Erythroblast (primary cell): ENCODE results near the gene WWP2.
"Not testable (repeated sequence)": the region's sequence is repeated elsewhere in the genome, so short reads cannot be mapped to it uniquely, and the experiment has no call there.

ENCODE experiments used
- DNase-seq, 2 experiments: peaks; one replicate each; lab custom pipeline; 2025; lab: John Stamatoyannopoulos, UW
- GATA1 ChIP-seq: IDR thresholded peaks from 2 replicates; pipeline ENCODE4 v1.6.1; 2011; ENCODE audit warnings: low read depth, mild to moderate bottlenecking, control low read depth, low read length, moderate library complexity
- POLR2A ChIP-seq: IDR thresholded peaks from 2 replicates; pipeline ENCODE4 v1.6.1; 2011; ENCODE audit warnings: mild to moderate bottlenecking, low read length

Gene WWP2

GRCh38 chr16:69938981-69939820 is 177.1 kb downstream of the WWP2 start:
- DNase-seq: no peak
- TF ChIP-seq GATA1 (no peak), POLR2A (no peak)

GRCh38 chr16:69939821-69940585 is 177.9 kb downstream of the WWP2 start:
- no peak for DNase-seq
- no peak for TF ChIP-seq POLR2A
- no peak for TF ChIP-seq GATA1

GRCh38 chr16:69940676-69941075 is 178.5 kb downstream of the WWP2 start:
- TF ChIP-seq POLR2A (no peak), GATA1 (no peak)
- no peak for DNase-seq

- DNase-seq: no peak
- TF ChIP-seq POLR2A (no peak), GATA1 (no peak)
Measured at GRCh38 chr16:69941251-69942098, 179.3 kb downstream of the WWP2 start.

- TF ChIP-seq POLR2A: no peak
- no peak for TF ChIP-seq GATA1
- DNase-seq: no peak
Measured at GRCh38 chr16:69942099-69942491, 180.0 kb downstream of the WWP2 start.

- no peak for TF ChIP-seq GATA1
- TF ChIP-seq POLR2A: no peak
- DNase-seq: no peak
Measured at GRCh38 chr16:69942627-69943170, 180.6 kb downstream of the WWP2 start.

- DNase-seq: not testable (repeated sequence)
Measured at GRCh38 chr16:69943241-69944036, 181.3 kb downstream of the WWP2 start.

GRCh38 chr16:69950411-69950810 is 188.3 kb downstream of the WWP2 start:
- not testable (repeated sequence) for DNase-seq

- DNase-seq: not testable (repeated sequence)
Measured at GRCh38 chr16:69951017-69951671, 189.0 kb downstream of the WWP2 start, which contains the start of gene CLEC18A. TSS of gene CLEC18A (plus strand) at chr16:69951334. CDS start at chr16:69951367, 33 bp downstream.

- not testable (repeated sequence) for DNase-seq
Measured at GRCh38 chr16:69951672-69952031, 189.5 kb downstream of the WWP2 start.

GRCh38 chr16:69952116-69952515 is 190.0 kb downstream of the WWP2 start:
- not testable (repeated sequence) for DNase-seq

GRCh38 chr16:69952572-69953355 is 190.6 kb downstream of the WWP2 start:
- DNase-seq: not testable (repeated sequence)

GRCh38 chr16:69954241-69954640 is 192.1 kb downstream of the WWP2 start:
- not testable (repeated sequence) for DNase-seq

- DNase-seq: not testable (repeated sequence)
Measured at GRCh38 chr16:69963312-69963711, 201.2 kb downstream of the WWP2 start.

GRCh38 chr16:69964960-69965660 is 203.0 kb downstream of the WWP2 start:
- DNase-seq: not testable (repeated sequence)

- not testable (repeated sequence) for DNase-seq
Measured at GRCh38 chr16:69965661-69966054, 203.5 kb downstream of the WWP2 start.

- DNase-seq: not testable (repeated sequence)
Measured at GRCh38 chr16:69967688-69968087, 205.6 kb downstream of the WWP2 start.
